CD4-positive, alpha-beta T cell treated with Interleukin-4 for 1 hour (primary cell): ENCODE data around the gene SFMBT2.

Experiments
- DNase-seq, 2 donors: peaks; one replicate each; pipeline ENCODE4 v3.0.0-alpha.2; 2020 to 2022

SFMBT2 gene

GRCh38 chr10:7362471-7362870 lies 48.4 kb downstream of the SFMBT2 start:
- no peak for DNase-seq

- DNase-seq = no peak
Measured at GRCh38 chr10:7361316-7361715, 49.5 kb downstream of the SFMBT2 start.

GRCh38 chr10:7359954-7360353 lies 50.9 kb downstream of the SFMBT2 start:
- DNase-seq = no peak

GRCh38 chr10:7359356-7359755 lies 51.5 kb downstream of the SFMBT2 start:
- no peak for DNase-seq

- no peak for DNase-seq
Measured at GRCh38 chr10:7357193-7357592, 53.6 kb downstream of the SFMBT2 start.

GRCh38 chr10:7354330-7355047 lies 56.3 kb downstream of the SFMBT2 start:
- DNase-seq = no peak

- DNase-seq = no peak
Measured at GRCh38 chr10:7351894-7352293, 58.9 kb downstream of the SFMBT2 start.

GRCh38 chr10:7350541-7351195 lies 60.2 kb downstream of the SFMBT2 start:
- DNase-seq = no peak

- no peak for DNase-seq
Measured at GRCh38 chr10:7345717-7346116, 65.1 kb downstream of the SFMBT2 start.

GRCh38 chr10:7343040-7343439 lies 67.8 kb downstream of the SFMBT2 start:
- no peak for DNase-seq

- DNase-seq = no peak
Measured at GRCh38 chr10:7340179-7340874, 70.5 kb downstream of the SFMBT2 start.

- DNase-seq = no peak
Measured at GRCh38 chr10:7339510-7339909, 71.3 kb downstream of the SFMBT2 start.

GRCh38 chr10:7338469-7338868 lies 72.4 kb downstream of the SFMBT2 start:
- DNase-seq = no peak

- peak in 1 of 2 donors; percentile 14 for DNase-seq
Measured at GRCh38 chr10:7337431-7338171, 73.2 kb downstream of the SFMBT2 start.

GRCh38 chr10:7335977-7336376 lies 74.9 kb downstream of the SFMBT2 start:
- DNase-seq = no peak

GRCh38 chr10:7334642-7334964 lies 76.2 kb downstream of the SFMBT2 start:
- no peak for DNase-seq

- no peak for DNase-seq
Measured at GRCh38 chr10:7333961-7334641, 76.7 kb downstream of the SFMBT2 start.

GRCh38 chr10:7329219-7329618 lies 81.6 kb downstream of the SFMBT2 start:
- no peak for DNase-seq

GRCh38 chr10:7327885-7328284 lies 82.9 kb downstream of the SFMBT2 start:
- no peak for DNase-seq

- no peak for DNase-seq
Measured at GRCh38 chr10:7322623-7323022, 88.2 kb downstream of the SFMBT2 start.

- DNase-seq = no peak
Measured at GRCh38 chr10:7320072-7320471, 90.8 kb downstream of the SFMBT2 start.

- no peak for DNase-seq
Measured at GRCh38 chr10:7319632-7320031, 91.2 kb downstream of the SFMBT2 start.

- no peak for DNase-seq
Measured at GRCh38 chr10:7318836-7319235, 92.0 kb downstream of the SFMBT2 start.
